WTC11 (cell line): ENCODE measurements around the gene SLC26A11. TPM values are rescaled to one million over a fixed set of nuclear protein-coding genes. Genes with fewer than 3 reads are reported as not detected.

Source experiments
- ATAC-seq: fragments of 200-7000 bp; cut with Tn5 transposase; 2 replicates; pipeline ENCODE4 v1.10.0; 2021; ENCODE audit warnings: mild to moderate bottlenecking, moderate library complexity
- CTCF ChIA-PET: fragments of 300-600 bp; sonication (Branson Sonifier 250); formaldehyde crosslinking; loops from one replicate; lab custom pipeline; 2021; ENCODE audit warnings: antibody characterized with exemption; lab: Charles Lee
- POLR2A ChIA-PET: fragments of 350-600 bp; sonication (Branson Sonifier 250); formaldehyde crosslinking; loops from one replicate; lab custom pipeline; 2021; ENCODE audit warnings: antibody characterized with exemption; lab: Charles Lee
- DNase-seq: peaks from one replicate; pipeline ENCODE4 v3.0.0; 2021; ENCODE audit warnings: low spot score
- H3K27ac Mint-ChIP-seq: 2 replicates; pipeline ENCODE4 v1.8.0; 2021; ENCODE audit warnings: mixed read lengths
- H3K27me3 Mint-ChIP-seq: 2 replicates; pipeline ENCODE4 v1.8.0; 2021; ENCODE audit warnings: low read depth, mild to moderate bottlenecking, moderate library complexity, mixed read lengths
- H3K36me3 Mint-ChIP-seq: 2 replicates; pipeline ENCODE4 v1.8.0; 2021; ENCODE audit warnings: mixed read lengths
- H3K4me1 Mint-ChIP-seq: 2 replicates; pipeline ENCODE4 v1.8.0; 2022; ENCODE audit warnings: mixed read lengths
- H3K4me3 Mint-ChIP-seq: 2 replicates; pipeline ENCODE4 v1.8.0; 2021; ENCODE audit warnings: mild to moderate bottlenecking, moderate library complexity, mixed read lengths
- H3K9me3 Mint-ChIP-seq: 2 replicates; pipeline ENCODE4 v1.8.0; 2021; ENCODE audit warnings: mixed read lengths
- ARID4B ChIP-seq: sonication (generic); formaldehyde crosslinking; IDR thresholded peaks from 2 replicates; pipeline ENCODE4 v1.8.0; 2023; ENCODE audit warnings: missing genetic modification reagents, mild to moderate bottlenecking, borderline replicate concordance
- ATF1 ChIP-seq: sonication (generic); formaldehyde crosslinking; IDR thresholded peaks from 2 replicates; pipeline ENCODE4 v1.8.1; 2023; ENCODE audit warnings: mild to moderate bottlenecking, moderate library complexity, missing genetic modification reagents
- CREM ChIP-seq: sonication (generic); formaldehyde crosslinking; IDR thresholded peaks from 2 replicates; pipeline ENCODE4 v1.8.1; 2022; ENCODE audit warnings: mild to moderate bottlenecking, missing genetic modification reagents, moderate library complexity
- E2F5 ChIP-seq: sonication (generic); formaldehyde crosslinking; IDR thresholded peaks from 2 replicates; pipeline ENCODE4 v1.8.1; 2022; ENCODE audit warnings: mild to moderate bottlenecking, moderate library complexity, missing genetic modification reagents
- FOXK1 ChIP-seq: sonication (generic); formaldehyde crosslinking; IDR thresholded peaks from 2 replicates; pipeline ENCODE4 v1.8.0; 2022; ENCODE audit warnings: mild to moderate bottlenecking, moderate library complexity, missing genetic modification reagents
- FOXP1 ChIP-seq: sonication (generic); formaldehyde crosslinking; IDR thresholded peaks from 2 replicates; pipeline ENCODE4 v1.8.0; 2022; ENCODE audit warnings: missing genetic modification reagents, mild to moderate bottlenecking, moderate library complexity, borderline replicate concordance
- IRF1 ChIP-seq: sonication (generic); formaldehyde crosslinking; IDR thresholded peaks from 2 replicates; pipeline ENCODE4 v1.8.0; 2023; ENCODE audit warnings: missing genetic modification reagents
- MLX ChIP-seq: sonication (generic); formaldehyde crosslinking; IDR thresholded peaks from 2 replicates; pipeline ENCODE4 v1.8.1; 2023; ENCODE audit warnings: mild to moderate bottlenecking, missing genetic modification reagents, moderate library complexity
- MYBL2 ChIP-seq: sonication (generic); formaldehyde crosslinking; IDR thresholded peaks from 2 replicates; pipeline ENCODE4 v1.8.1; 2023; ENCODE audit warnings: mild to moderate bottlenecking, moderate library complexity, missing genetic modification reagents
- NR1H2 ChIP-seq: sonication (generic); formaldehyde crosslinking; IDR thresholded peaks from 2 replicates; pipeline ENCODE4 v1.9.0; 2021; ENCODE audit warnings: mild to moderate bottlenecking, moderate library complexity, missing genetic modification reagents
- STAT6 ChIP-seq: sonication (generic); formaldehyde crosslinking; conservative IDR thresholded peaks from 2 replicates; pipeline ENCODE4 v1.8.1; 2023; ENCODE audit warnings: mild to moderate bottlenecking, low read depth, missing genetic modification reagents, moderate library complexity
- USF1 ChIP-seq: sonication (generic); formaldehyde crosslinking; IDR thresholded peaks from 2 replicates; pipeline ENCODE4 v1.8.0; 2022; ENCODE audit warnings: mild to moderate bottlenecking, missing genetic modification reagents
- ZBTB21 ChIP-seq: sonication (generic); formaldehyde crosslinking; IDR thresholded peaks from 2 replicates; pipeline ENCODE4 v1.8.1; 2023; ENCODE audit warnings: mild to moderate bottlenecking, missing genetic modification reagents, borderline replicate concordance
- ZNF121 ChIP-seq: sonication (generic); formaldehyde crosslinking; IDR thresholded peaks from 2 replicates; pipeline ENCODE4 v1.8.0; 2023; ENCODE audit warnings: missing genetic modification reagents
- ZNF138 ChIP-seq: sonication (generic); formaldehyde crosslinking; conservative IDR thresholded peaks from 2 replicates; pipeline ENCODE4 v1.8.1; 2022; ENCODE audit warnings: mild to moderate bottlenecking, moderate library complexity, missing genetic modification reagents
- ZNF263 ChIP-seq: sonication (generic); formaldehyde crosslinking; IDR thresholded peaks from 2 replicates; pipeline ENCODE4 v1.8.1; 2022; ENCODE audit warnings: low read depth, mild to moderate bottlenecking, moderate library complexity, missing genetic modification reagents
- ZNF317 ChIP-seq: sonication (generic); formaldehyde crosslinking; IDR thresholded peaks from 2 replicates; pipeline ENCODE4 v1.8.1; 2023; ENCODE audit warnings: low read depth, mild to moderate bottlenecking, moderate library complexity, missing genetic modification reagents, borderline replicate concordance
- ZNF423 ChIP-seq: fragments of 250-450 bp; sonication (Bioruptor Pico); IDR thresholded peaks from 2 replicates; pipeline ENCODE4 v2.1.2; 2022; ENCODE audit warnings: mild to moderate bottlenecking, moderate library complexity
- ZNF532 ChIP-seq: fragments of 250-450 bp; sonication (Bioruptor Pico); IDR thresholded peaks from 2 replicates; pipeline ENCODE4 v1.9.0; 2021; ENCODE audit warnings: mild to moderate bottlenecking, borderline replicate concordance
- total RNA-seq: library from RNA; stranded (reverse); gene quantifications from 3 replicates; pipeline ENCODE4 v1.2.3, GENCODE V29; 2021

The SLC26A11 gene
- total RNA-seq, 1 experiment from 2014 or later, result 26.4 TPM

- Mint-ChIP-seq H3K9me3 (no peaks in the 10 kb centered on the region), H3K4me1 (peaks cover 57% of the 10 kb centered on the region), H3K36me3 (peaks cover 20% of the 10 kb centered on the region)
- POLR2A ChIA-PET, result interaction anchor here (1.3 kb wide), 1 partner anchor 8 kb away, joined by 6 read pairs; no protein-coding TSS in a partner anchor
- ATAC-seq, result no peak
- TF ChIP-seq MLX (CRISPR knock-in tag) (no peak), ZNF317 (no peak), ZNF423 (CRISPR knock-in tag) (no peak), ZNF263 (CRISPR knock-in tag) (no peak), CREM (no peak), FOXP1 (CRISPR knock-in tag) (no peak), USF1 (CRISPR knock-in tag) (no peak), NR1H2 (CRISPR knock-in tag) (no peak), ZNF532 (CRISPR knock-in tag) (no peak), ZBTB21 (no peak), ARID4B (no peak), MYBL2 (CRISPR knock-in tag) (no peak), ATF1 (CRISPR knock-in tag) (no peak)
- TF ChIP-seq, all 79 proteins: peak for 0
- DNase-seq, result no peak
- no peaks in the 10 kb centered on the region for H3K27me3 Mint-ChIP-seq
- peak overlapping the region; percentile 99 for H3K27ac Mint-ChIP-seq
- CTCF ChIA-PET, result interaction anchor here (1.0 to 2.3 kb wide), 2 partner anchors 66 to 138 kb away, joined by 3 to 9 read pairs; no protein-coding TSS in a partner anchor
- peak overlapping the region; percentile 80 for H3K4me3 Mint-ChIP-seq
These were observed 42.1 kb downstream of the SLC26A11 start for GRCh38 chr17:80262291-80262690.

GRCh38 chr17:80262775-80263244 lies 42.6 kb downstream of the SLC26A11 start:
- DNase-seq, result no peak
- ChIA-PET POLR2A (interaction anchor here (1.4 kb wide), 1 partner anchor 11 kb away, joined by 4 read pairs; no protein-coding TSS in a partner anchor), CTCF (interaction anchor here (1.0 to 2.3 kb wide), 2 partner anchors 67 to 138 kb away, joined by 3 to 9 read pairs; no protein-coding TSS in a partner anchor)
- Mint-ChIP-seq H3K36me3 (peaks cover 24% of the 10 kb centered on the region), H3K27me3 (no peaks in the 10 kb centered on the region), H3K4me3 (no peak overlapping the region), H3K9me3 (no peaks in the 10 kb centered on the region), H3K27ac (no peak overlapping the region), H3K4me1 (peaks cover 52% of the 10 kb centered on the region)
- no peak for ATAC-seq
- no peak for TF ChIP-seq ZBTB21
- no peak for TF ChIP-seq ZNF138 (CRISPR knock-in tag)
- TF ChIP-seq FOXK1 (CRISPR knock-in tag), result no peak
- TF ChIP-seq ZNF121 (CRISPR knock-in tag), result no peak
- TF ChIP-seq IRF1 (CRISPR knock-in tag), result no peak
- TF ChIP-seq STAT6 (CRISPR knock-in tag), result no peak
- no peak for TF ChIP-seq E2F5
